SK-N-SH treated with all-trans-retinoic acid at 6 μM for 48 hours (cell line): ENCODE measurements around the gene SEC14L2.

ENCODE experiments used
- ARNTL ChIP-seq: fragments of 450-650 bp; formaldehyde crosslinking; IDR thresholded peaks from 2 replicates; pipeline ENCODE4 v1.5.0; 2020; ENCODE audit warnings: low read depth, mild to moderate bottlenecking, moderate library complexity, borderline replicate concordance
- CREB5 ChIP-seq: fragments of 250-450 bp; sonication (Bioruptor Pico); IDR thresholded peaks from 2 replicates; pipeline ENCODE4 v1.5.1; 2020; ENCODE audit warnings: low read depth, mild to moderate bottlenecking, moderate library complexity
- CSDC2 ChIP-seq: fragments of 250-450 bp; sonication (Bioruptor Pico); IDR thresholded peaks from 2 replicates; pipeline ENCODE4 v1.5.0; 2020; ENCODE audit warnings: mild to moderate bottlenecking, moderate library complexity
- CSRNP3 ChIP-seq: fragments of 250-450 bp; sonication (Bioruptor Pico); IDR thresholded peaks from 2 replicates; pipeline ENCODE4 v1.5.1; 2021; ENCODE audit warnings: mild to moderate bottlenecking, moderate library complexity
- GLIS3 ChIP-seq: fragments of 250-450 bp; sonication (Bioruptor Pico); IDR thresholded peaks from 2 replicates; pipeline ENCODE4 v1.5.0; 2020; ENCODE audit warnings: mild to moderate bottlenecking, moderate library complexity
- OSR1 ChIP-seq: fragments of 250-450 bp; sonication (Bioruptor Pico); IDR thresholded peaks from 2 replicates; pipeline ENCODE4 v1.8.0; 2022; ENCODE audit warnings: moderate library complexity, mild to moderate bottlenecking, inconsistent platforms
- PATZ1 ChIP-seq: fragments of 250-450 bp; sonication (Bioruptor Pico); IDR thresholded peaks from 2 replicates; pipeline ENCODE4 v1.8.0; 2020; ENCODE audit warnings: mild to moderate bottlenecking, moderate library complexity, borderline replicate concordance
- POU6F1 ChIP-seq: fragments of 250-450 bp; sonication (Bioruptor Pico); IDR thresholded peaks from 2 replicates; pipeline ENCODE4 v1.8.0; 2021; ENCODE audit warnings: low read depth, mild to moderate bottlenecking, moderate library complexity, borderline replicate concordance
- PPARA ChIP-seq: fragments of 250-450 bp; sonication (Bioruptor Pico); IDR thresholded peaks from 2 replicates; pipeline ENCODE4 v1.5.0; 2020; ENCODE audit warnings: mild to moderate bottlenecking, borderline replicate concordance
- ZNF70 ChIP-seq: fragments of 450-650 bp; formaldehyde crosslinking; IDR thresholded peaks from 2 replicates; pipeline ENCODE4 v1.5.0; 2020; ENCODE audit warnings: mild to moderate bottlenecking, moderate library complexity

GRCh38 chr22:30444632-30445437 lies 48.0 kb downstream of the SEC14L2 start:
- peak; percentile 71; the same call in 1 of the 2 replicates for TF ChIP-seq PATZ1 (CRISPR knock-in tag)
- no peak for TF ChIP-seq POU6F1
- no peak for TF ChIP-seq CREB5 (CRISPR knock-in tag)
- TF ChIP-seq PPARA (CRISPR knock-in tag): no peak
- no peak for TF ChIP-seq OSR1 (CRISPR knock-in tag)
- TF ChIP-seq GLIS3: peak; percentile 22; the same call in 1 of the 2 replicates
- no peak for TF ChIP-seq CSRNP3 (CRISPR knock-in tag)
- no peak for TF ChIP-seq ARNTL (CRISPR knock-in tag)
- TF ChIP-seq CSDC2 (CRISPR knock-in tag): no peak
- TF ChIP-seq ZNF70 (CRISPR knock-in tag): no peak
